ENCODE results near the gene RUFY3.

RUFY3 gene

DNA sequence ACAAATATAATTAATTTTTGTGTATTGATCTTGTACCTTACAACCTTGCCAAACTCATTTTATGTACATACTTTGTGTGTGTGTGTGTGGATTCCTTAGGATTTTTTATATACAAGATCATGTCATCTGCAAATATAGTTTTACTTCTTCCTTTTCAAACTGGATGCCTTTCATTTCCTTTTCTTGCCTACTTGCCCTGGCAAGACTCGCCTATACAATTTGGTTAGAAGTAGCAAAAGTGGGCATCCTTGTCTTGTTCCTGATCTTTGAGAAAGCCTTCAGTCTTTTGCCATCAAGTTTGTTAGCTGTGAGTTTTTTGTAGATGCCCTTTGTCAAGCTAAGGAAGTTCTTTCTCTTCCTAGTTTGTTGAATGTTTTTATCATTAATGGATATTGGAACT lies 30.5 kb downstream of the RUFY3 start:
- no peaks in the 10 kb centered on the region for H3K4me1 ChIP-seq (ENCODE audit: control insufficient read depth in 1 of 2, insufficient read depth in 2 of 2, low read length in 2 of 2)
- no peak overlapping the region for H2BK5ac ChIP-seq (ENCODE audit: low read depth, low read length, poor library complexity)
- H4K91ac ChIP-seq (ENCODE audit: low read depth, low read length), result no peak overlapping the region
- H3K4me3 ChIP-seq (ENCODE audit: low read depth, low read length), result no peak overlapping the region
- H2AK5ac ChIP-seq (ENCODE audit: low read length), result no peak overlapping the region
- no peak for DNase-seq
- no peak overlapping the region for H3K23ac ChIP-seq (ENCODE audit: low read length)
- H3K27ac ChIP-seq (ENCODE audit: low read depth, low read length), result no peak overlapping the region
- H2AFZ ChIP-seq (ENCODE audit: insufficient read depth, low read length, poor library complexity), result no peak overlapping the region
- no peak overlapping the region for H3K14ac ChIP-seq (ENCODE audit: low read length)
- no peaks in the 10 kb centered on the region for H3K79me2 ChIP-seq (ENCODE audit: control insufficient read depth, insufficient read depth, low read length, poor library complexity)
- WGBS (ENCODE audit: extremely low coverage, insufficient coverage, insufficient read length), result no CpG with 5 or more reads among the region's 1 CpG
- H3K36me3 ChIP-seq (ENCODE audit: control insufficient read depth in 1 of 2, insufficient read depth in 2 of 2, low read length in 2 of 2), result no peaks in the 10 kb centered on the region
- no peak overlapping the region for H3K4me2 ChIP-seq (ENCODE audit: low read length)
- H4K12ac ChIP-seq (ENCODE audit: low read depth, low read length), result no peak overlapping the region
- no peaks in the 10 kb centered on the region for H3K27me3 ChIP-seq (ENCODE audit: insufficient read depth, low read length)
- no peak overlapping the region for H3K9ac ChIP-seq (ENCODE audit: low read length)
- H3K79me1 ChIP-seq (ENCODE audit: low read length), result no peaks in the 10 kb centered on the region
- no peak overlapping the region for H4K8ac ChIP-seq (ENCODE audit: low read depth, low read length)
- no peak overlapping the region for H2BK12ac ChIP-seq (ENCODE audit: low read length)
- H3K18ac ChIP-seq (ENCODE audit: low read length), result no peak overlapping the region
- no peak overlapping the region for H2BK120ac ChIP-seq (ENCODE audit: insufficient read depth, low read length, poor library complexity)
- no peak overlapping the region for H3K4ac ChIP-seq (ENCODE audit: low read depth, low read length)
- no peaks in the 10 kb centered on the region for H3K9me3 ChIP-seq (ENCODE audit: insufficient read depth, low read depth, low read length)

DNA sequence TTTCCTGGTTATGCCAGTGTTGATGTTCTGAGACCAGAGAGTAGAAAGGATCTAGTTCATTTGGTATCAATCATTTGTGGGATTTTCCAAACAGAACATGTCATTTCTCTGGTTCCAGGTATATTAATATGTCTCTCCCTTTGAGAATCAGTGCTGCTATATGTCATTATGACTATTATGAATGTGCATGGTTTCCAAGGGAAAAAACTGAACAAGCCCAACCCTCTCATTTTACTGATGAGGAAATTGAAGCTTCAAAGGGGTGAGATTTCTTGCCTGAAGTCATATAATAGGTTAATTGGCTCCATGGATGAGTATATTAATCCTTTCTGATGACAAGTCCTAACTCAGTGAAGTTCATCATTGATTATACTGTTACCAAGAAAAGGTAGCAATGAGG lies 31.9 kb downstream of the RUFY3 start:
- Histone ChIP-seq H2BK5ac (ENCODE audit: low read depth, low read length, poor library complexity) (no peak overlapping the region), H4K12ac (ENCODE audit: low read depth, low read length) (no peak overlapping the region), H4K91ac (ENCODE audit: low read depth, low read length) (no peak overlapping the region), H3K36me3 (ENCODE audit: control insufficient read depth in 1 of 2, insufficient read depth in 2 of 2, low read length in 2 of 2) (no peaks in the 10 kb centered on the region), H3K27ac (ENCODE audit: low read depth, low read length) (no peak overlapping the region), H3K14ac (ENCODE audit: low read length) (no peak overlapping the region), H2AFZ (ENCODE audit: insufficient read depth, low read length, poor library complexity) (no peak overlapping the region), H3K23ac (ENCODE audit: low read length) (no peak overlapping the region), H3K18ac (ENCODE audit: low read length) (no peak overlapping the region), H3K27me3 (ENCODE audit: insufficient read depth, low read length) (no peaks in the 10 kb centered on the region), H4K8ac (ENCODE audit: low read depth, low read length) (no peak overlapping the region), H3K4me3 (ENCODE audit: low read depth, low read length) (no peak overlapping the region), H3K4ac (ENCODE audit: low read depth, low read length) (no peak overlapping the region), H3K9me3 (ENCODE audit: insufficient read depth, low read depth, low read length) (no peaks in the 10 kb centered on the region), H3K4me2 (ENCODE audit: low read length) (no peak overlapping the region), H2BK120ac (ENCODE audit: insufficient read depth, low read length, poor library complexity) (no peak overlapping the region), H3K79me1 (ENCODE audit: low read length) (no peaks in the 10 kb centered on the region), H3K9ac (ENCODE audit: low read length) (no peak overlapping the region), H2BK12ac (ENCODE audit: low read length) (no peak overlapping the region), H3K79me2 (ENCODE audit: control insufficient read depth, insufficient read depth, low read length, poor library complexity) (no peaks in the 10 kb centered on the region), H2AK5ac (ENCODE audit: low read length) (no peak overlapping the region), H3K4me1 (ENCODE audit: control insufficient read depth in 1 of 2, insufficient read depth in 2 of 2, low read length in 2 of 2) (no peaks in the 10 kb centered on the region)
- no peak for DNase-seq

GRCh38 chr4:70754470-70754869 lies 32.7 kb downstream of the RUFY3 start:
- Histone ChIP-seq H3K4me1 (ENCODE audit: control insufficient read depth in 1 of 2, insufficient read depth in 2 of 2, low read length in 2 of 2) (no peaks in the 10 kb centered on the region), H2BK120ac (ENCODE audit: insufficient read depth, low read length, poor library complexity) (no peak overlapping the region), H3K36me3 (ENCODE audit: control insufficient read depth in 1 of 2, insufficient read depth in 2 of 2, low read length in 2 of 2) (no peaks in the 10 kb centered on the region), H3K23ac (ENCODE audit: low read length) (no peak overlapping the region), H2BK5ac (ENCODE audit: low read depth, low read length, poor library complexity) (no peak overlapping the region), H3K14ac (ENCODE audit: low read length) (no peak overlapping the region), H3K79me1 (ENCODE audit: low read length) (no peaks in the 10 kb centered on the region), H3K9ac (ENCODE audit: low read length) (no peak overlapping the region), H3K9me3 (ENCODE audit: insufficient read depth, low read depth, low read length) (no peaks in the 10 kb centered on the region), H3K4me2 (ENCODE audit: low read length) (no peak overlapping the region), H2AFZ (ENCODE audit: insufficient read depth, low read length, poor library complexity) (no peak overlapping the region), H4K91ac (ENCODE audit: low read depth, low read length) (no peak overlapping the region), H2AK5ac (ENCODE audit: low read length) (no peak overlapping the region), H3K79me2 (ENCODE audit: control insufficient read depth, insufficient read depth, low read length, poor library complexity) (no peaks in the 10 kb centered on the region), H3K4ac (ENCODE audit: low read depth, low read length) (no peak overlapping the region), H3K27ac (ENCODE audit: low read depth, low read length) (no peak overlapping the region), H4K12ac (ENCODE audit: low read depth, low read length) (no peak overlapping the region), H3K18ac (ENCODE audit: low read length) (no peak overlapping the region), H3K4me3 (ENCODE audit: low read depth, low read length) (no peak overlapping the region), H4K8ac (ENCODE audit: low read depth, low read length) (no peak overlapping the region), H3K27me3 (ENCODE audit: insufficient read depth, low read length) (no peaks in the 10 kb centered on the region), H2BK12ac (ENCODE audit: low read length) (no peak overlapping the region)
- no peak for DNase-seq
- no CpG with 5 or more reads among the region's 1 CpG for WGBS (ENCODE audit: extremely low coverage, insufficient coverage, insufficient read length)

- no peak overlapping the region for H3K14ac ChIP-seq (ENCODE audit: low read length)
- no peaks in the 10 kb centered on the region for H3K79me1 ChIP-seq (ENCODE audit: low read length)
- no peak overlapping the region for H3K9ac ChIP-seq (ENCODE audit: low read length)
- no CpG with 5 or more reads among the region's 10 CpGs for WGBS (ENCODE audit: extremely low coverage, insufficient coverage, insufficient read length)
- no peak overlapping the region for H3K27ac ChIP-seq (ENCODE audit: low read depth, low read length)
- no peaks in the 10 kb centered on the region for H3K4me1 ChIP-seq (ENCODE audit: control insufficient read depth in 1 of 2, insufficient read depth in 2 of 2, low read length in 2 of 2)
- H2BK120ac ChIP-seq (ENCODE audit: insufficient read depth, low read length, poor library complexity), result no peak overlapping the region
- no peak overlapping the region for H4K8ac ChIP-seq (ENCODE audit: low read depth, low read length)
- no peaks in the 10 kb centered on the region for H3K36me3 ChIP-seq (ENCODE audit: control insufficient read depth in 1 of 2, insufficient read depth in 2 of 2, low read length in 2 of 2)
- no peak overlapping the region for H3K4ac ChIP-seq (ENCODE audit: low read depth, low read length)
- no peak overlapping the region for H3K4me3 ChIP-seq (ENCODE audit: low read depth, low read length)
- H3K27me3 ChIP-seq (ENCODE audit: insufficient read depth, low read length), result no peaks in the 10 kb centered on the region
- H4K12ac ChIP-seq (ENCODE audit: low read depth, low read length), result no peak overlapping the region
- H2BK12ac ChIP-seq (ENCODE audit: low read length), result no peak overlapping the region
- no peak overlapping the region for H4K91ac ChIP-seq (ENCODE audit: low read depth, low read length)
- no peaks in the 10 kb centered on the region for H3K79me2 ChIP-seq (ENCODE audit: control insufficient read depth, insufficient read depth, low read length, poor library complexity)
- H3K4me2 ChIP-seq (ENCODE audit: low read length), result no peak overlapping the region
- no peak overlapping the region for H2AK5ac ChIP-seq (ENCODE audit: low read length)
- no peak for DNase-seq
- H2BK5ac ChIP-seq (ENCODE audit: low read depth, low read length, poor library complexity), result no peak overlapping the region
- no peaks in the 10 kb centered on the region for H3K9me3 ChIP-seq (ENCODE audit: insufficient read depth, low read depth, low read length)
- H3K23ac ChIP-seq (ENCODE audit: low read length), result no peak overlapping the region
- no peak overlapping the region for H2AFZ ChIP-seq (ENCODE audit: insufficient read depth, low read length, poor library complexity)
- no peak overlapping the region for H3K18ac ChIP-seq (ENCODE audit: low read length)
Observed at GRCh38 chr4:70754990-70755688, 33.4 kb downstream of the RUFY3 start.
